ENCODE results near the gene PODN.

The PODN gene

GRCh38 chr1:53068314-53069099, 6.5 kb downstream of the PODN start:
- H3K4me3 ChIP-seq (ENCODE audit: low read depth, low read length), result no peak overlapping the region
- TF ChIP-seq, protein P1, sequence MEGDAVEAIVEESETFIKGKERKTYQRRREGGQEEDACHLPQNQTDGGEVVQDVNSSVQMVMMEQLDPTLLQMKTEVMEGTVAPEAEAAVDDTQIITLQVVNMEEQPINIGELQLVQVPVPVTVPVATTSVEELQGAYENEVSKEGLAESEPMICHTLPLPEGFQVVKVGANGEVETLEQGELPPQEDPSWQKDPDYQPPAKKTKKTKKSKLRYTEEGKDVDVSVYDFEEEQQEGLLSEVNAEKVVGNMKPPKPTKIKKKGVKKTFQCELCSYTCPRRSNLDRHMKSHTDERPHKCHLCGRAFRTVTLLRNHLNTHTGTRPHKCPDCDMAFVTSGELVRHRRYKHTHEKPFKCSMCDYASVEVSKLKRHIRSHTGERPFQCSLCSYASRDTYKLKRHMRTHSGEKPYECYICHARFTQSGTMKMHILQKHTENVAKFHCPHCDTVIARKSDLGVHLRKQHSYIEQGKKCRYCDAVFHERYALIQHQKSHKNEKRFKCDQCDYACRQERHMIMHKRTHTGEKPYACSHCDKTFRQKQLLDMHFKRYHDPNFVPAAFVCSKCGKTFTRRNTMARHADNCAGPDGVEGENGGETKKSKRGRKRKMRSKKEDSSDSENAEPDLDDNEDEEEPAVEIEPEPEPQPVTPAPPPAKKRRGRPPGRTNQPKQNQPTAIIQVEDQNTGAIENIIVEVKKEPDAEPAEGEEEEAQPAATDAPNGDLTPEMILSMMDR (IDR thresholded peaks at IDR 0.05; ENCODE audit: low read depth, low read length, missing control alignments), result no peak
- DNase-seq (ENCODE audit: low read depth), result no peak

DNA sequence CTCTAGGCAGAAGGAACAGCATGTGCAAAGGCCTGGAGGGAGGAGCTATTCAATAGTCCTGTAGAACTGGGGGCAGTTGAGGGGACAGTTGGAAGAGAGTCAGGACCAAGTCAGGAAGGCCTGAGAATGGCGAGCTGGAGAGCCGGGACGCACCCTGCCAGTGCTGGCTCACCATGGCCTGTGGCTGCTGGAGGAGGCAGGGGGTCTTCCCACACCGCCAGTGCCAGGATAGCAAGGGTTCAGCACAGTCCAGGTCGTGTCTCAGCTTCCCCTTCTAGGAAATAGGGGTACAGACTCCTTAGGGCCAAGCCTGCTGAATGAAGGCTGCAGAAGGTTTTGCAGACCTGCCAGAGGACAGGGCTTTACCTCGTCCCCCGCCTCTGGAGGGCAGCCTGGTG, 7.3 kb downstream of the PODN start:
- DNase-seq (ENCODE audit: low read depth), result no peak
- no peak overlapping the region for H3K4me3 ChIP-seq (ENCODE audit: low read depth, low read length)
- TF ChIP-seq, protein P1 (IDR thresholded peaks at IDR 0.05; ENCODE audit: low read depth, low read length, missing control alignments), result no peak

GRCh38 chr1:53069663-53070327, 7.8 kb downstream of the PODN start:
- H3K4me3 ChIP-seq (ENCODE audit: low read depth, low read length), result no peak overlapping the region
- DNase-seq (ENCODE audit: low read depth), result no peak
- TF ChIP-seq, protein P1 (IDR thresholded peaks at IDR 0.05; ENCODE audit: low read depth, low read length, missing control alignments), result no peak

- TF ChIP-seq, protein P1 (IDR thresholded peaks at IDR 0.05; ENCODE audit: low read depth, low read length, missing control alignments), result no peak
- DNase-seq (ENCODE audit: low read depth), result no peak
Observed at GRCh38 chr1:53070621-53071020, 8.6 kb downstream of the PODN start.

DNA sequence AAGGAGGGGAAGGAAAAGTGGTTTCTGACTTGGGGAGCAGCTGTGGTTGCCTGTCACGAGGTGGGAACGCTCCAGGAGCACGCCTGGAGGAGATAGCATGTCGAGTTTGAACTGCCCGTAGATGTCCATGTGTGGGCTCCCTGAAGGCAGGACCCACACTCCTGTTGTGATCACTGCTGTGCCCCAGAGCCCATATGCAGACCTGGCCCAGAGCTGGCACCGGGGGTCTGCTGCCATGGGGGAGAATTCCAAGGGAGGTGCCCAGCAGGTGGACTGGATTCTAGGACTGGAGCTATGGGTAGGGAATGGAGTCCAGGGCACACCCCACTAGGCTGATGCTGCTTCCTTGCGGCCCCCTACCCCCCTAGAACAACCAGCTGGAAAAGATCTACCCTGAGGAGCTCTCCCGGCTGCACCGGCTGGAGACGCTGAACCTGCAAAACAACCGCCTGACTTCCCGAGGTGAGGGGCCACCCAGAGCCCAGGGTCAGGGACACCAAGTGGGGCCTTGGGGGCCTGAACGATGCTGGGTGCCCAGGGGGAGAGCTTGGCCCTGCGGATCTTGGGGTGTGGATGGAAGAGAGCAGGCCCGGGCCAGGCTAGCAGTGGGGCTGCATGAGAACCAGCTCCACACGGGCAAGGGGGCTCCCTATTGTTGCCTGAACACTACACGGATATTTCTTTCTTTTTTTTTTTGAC, 9.3 kb downstream of the PODN start:
- no peak for DNase-seq (ENCODE audit: low read depth)
- TF ChIP-seq, protein P1 (IDR thresholded peaks at IDR 0.05; ENCODE audit: low read depth, low read length, missing control alignments), result no peak
- no peak overlapping the region for H3K4me3 ChIP-seq (ENCODE audit: low read depth, low read length)

More at GRCh38 chr1:53070621-53071020, 8.6 kb downstream of the PODN start:
- no peak overlapping the region for H3K4me3 ChIP-seq (ENCODE audit: low read depth, low read length)

DNA sequence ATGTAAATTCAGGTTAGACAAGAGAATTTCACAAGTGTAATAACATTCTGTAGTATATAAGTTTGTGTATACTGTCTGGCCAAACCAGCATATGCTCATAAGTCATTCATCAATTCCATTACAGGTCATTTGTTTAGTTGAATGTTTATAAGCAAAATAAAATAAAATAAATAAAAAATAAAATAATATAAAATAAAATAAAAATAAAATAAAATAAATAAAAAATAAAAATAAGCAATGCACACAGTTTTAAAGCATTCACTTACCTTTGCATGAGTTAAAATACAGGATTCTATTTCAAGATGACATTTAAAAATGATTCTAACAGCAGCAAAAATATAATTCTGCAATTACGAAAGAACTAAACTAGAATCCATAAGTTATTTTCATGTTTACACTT, 9.9 kb downstream of the PODN start:
- DNase-seq (ENCODE audit: low read depth), result no peak
- no peak overlapping the region for H3K4me3 ChIP-seq (ENCODE audit: low read depth, low read length)
- TF ChIP-seq, protein P1 (IDR thresholded peaks at IDR 0.05; ENCODE audit: low read depth, low read length, missing control alignments), result no peak
